ENCODE measurements around the gene HHAT. TPM values are rescaled to one million over a fixed set of nuclear protein-coding genes. Genes with fewer than 3 reads are reported as not detected.

Gene HHAT
- total RNA-seq, 1 donor from 2014 or later: 1.9 TPM

GRCh38 chr1:210504286-210504685 is 175.6 kb downstream of the HHAT start:
- intact Hi-C loops (cut with micrococcal nuclease): no loop called here
- DNase-seq: no peak
- no peak for ATAC-seq

DNA sequence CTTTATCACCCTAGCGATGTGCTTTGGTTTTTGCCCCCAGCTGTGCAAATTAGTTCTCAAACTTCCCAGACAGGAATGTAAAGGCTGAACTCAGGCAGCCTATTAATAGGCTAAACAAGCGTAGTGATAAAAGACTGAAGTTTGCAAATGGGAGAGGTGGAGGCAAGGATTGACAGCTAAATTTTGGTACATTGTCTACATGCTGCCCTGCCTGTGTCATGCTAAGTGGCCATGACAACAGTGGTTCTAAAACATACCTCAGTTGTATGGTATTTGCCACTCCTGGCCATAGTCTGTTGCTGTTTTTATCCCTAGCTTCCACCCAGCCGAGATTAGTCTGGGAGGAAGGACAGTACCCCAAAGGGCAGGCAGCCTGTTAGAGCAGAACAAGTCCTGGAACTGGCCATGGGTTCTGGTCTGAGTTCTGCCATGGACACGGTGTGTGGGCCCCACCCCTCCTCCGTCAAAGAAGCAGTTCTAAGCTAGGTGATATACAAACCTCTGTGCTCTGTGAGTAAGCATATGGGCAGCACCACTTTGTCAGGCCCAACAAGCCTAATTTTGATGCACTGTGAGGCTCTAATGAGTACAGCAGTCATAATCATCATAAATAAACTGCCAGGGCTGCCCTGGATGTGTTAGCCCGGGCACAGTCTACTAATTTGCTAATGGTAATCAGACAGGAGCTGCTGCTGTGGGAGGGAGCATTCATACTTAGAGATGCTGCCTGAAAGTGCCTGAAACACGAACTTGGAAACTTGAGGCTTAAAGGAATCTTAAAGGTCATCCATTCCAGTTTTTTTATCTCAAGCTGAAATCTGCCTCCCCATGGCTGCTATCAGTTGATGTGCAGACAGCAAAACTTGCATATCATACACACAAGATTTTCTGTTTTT is 177.1 kb downstream of the HHAT start:
- DNase-seq: no peak
- intact Hi-C loops (cut with micrococcal nuclease): no loop called here

DNA sequence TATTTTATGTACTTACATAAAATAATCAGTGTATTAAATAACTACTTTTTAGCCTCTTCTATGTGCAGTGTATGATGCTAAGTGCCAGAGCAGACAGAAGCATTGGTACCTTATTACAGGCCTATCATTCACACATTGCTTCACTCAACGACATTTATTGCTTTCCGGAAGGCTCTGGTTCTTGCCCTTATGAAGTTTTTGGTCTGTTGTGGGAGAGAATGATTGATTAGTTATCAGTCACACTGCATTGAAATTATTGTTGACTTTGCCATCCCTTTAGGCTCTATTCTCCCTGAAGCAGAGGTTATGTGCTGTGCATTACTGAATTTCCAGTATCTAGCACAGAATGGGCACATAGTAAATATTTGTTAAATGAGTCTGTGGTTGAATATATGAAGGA is 178.0 kb downstream of the HHAT start:
- intact Hi-C loops (cut with micrococcal nuclease): no loop called here
- ATAC-seq: no peak

More for the DNA sequence above, 177.1 kb downstream of the HHAT start:
- ATAC-seq: peak; percentile 96

DNA sequence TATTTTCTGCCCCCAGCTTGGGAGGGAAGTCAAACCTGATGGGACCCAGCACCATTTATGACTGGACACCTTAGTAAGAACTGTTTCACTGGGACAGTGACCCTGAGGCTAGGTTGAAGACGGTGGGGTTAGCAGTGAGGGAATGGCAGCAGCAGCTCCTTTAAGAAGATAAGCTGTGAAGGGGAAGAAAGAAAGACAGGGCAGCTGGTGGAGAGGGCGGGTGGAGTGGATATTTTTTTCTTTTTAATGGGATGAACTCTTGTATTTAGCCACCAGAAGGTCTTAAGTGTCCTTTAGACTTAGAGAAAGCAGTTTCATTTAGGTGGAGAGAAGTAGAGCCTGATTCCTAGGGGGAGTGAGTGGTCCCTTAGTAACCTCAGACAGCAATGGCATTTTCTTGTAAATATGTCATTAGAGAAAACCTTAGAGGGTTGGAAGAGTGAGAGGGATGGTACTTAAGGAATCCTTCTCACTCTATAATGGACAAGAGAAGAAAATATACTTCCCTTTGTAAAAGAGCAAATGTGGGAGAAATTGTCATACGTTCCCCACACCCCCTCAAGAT is 187.5 kb downstream of the HHAT start:
- no peak for DNase-seq
- ATAC-seq: no peak
- intact Hi-C loops (cut with micrococcal nuclease): no loop called here

More for the DNA sequence above, 178.0 kb downstream of the HHAT start:
- no peak for DNase-seq

GRCh38 chr1:210516697-210517459 is 188.2 kb downstream of the HHAT start:
- intact Hi-C loops (cut with micrococcal nuclease): no loop called here
- ATAC-seq: no peak

GRCh38 chr1:210523830-210524229 is 195.1 kb downstream of the HHAT start:
- intact Hi-C loops (cut with micrococcal nuclease): no loop called here
- ATAC-seq: no peak
- no peak for DNase-seq

More at GRCh38 chr1:210516697-210517459, 188.2 kb downstream of the HHAT start:
- DNase-seq: no peak

DNA sequence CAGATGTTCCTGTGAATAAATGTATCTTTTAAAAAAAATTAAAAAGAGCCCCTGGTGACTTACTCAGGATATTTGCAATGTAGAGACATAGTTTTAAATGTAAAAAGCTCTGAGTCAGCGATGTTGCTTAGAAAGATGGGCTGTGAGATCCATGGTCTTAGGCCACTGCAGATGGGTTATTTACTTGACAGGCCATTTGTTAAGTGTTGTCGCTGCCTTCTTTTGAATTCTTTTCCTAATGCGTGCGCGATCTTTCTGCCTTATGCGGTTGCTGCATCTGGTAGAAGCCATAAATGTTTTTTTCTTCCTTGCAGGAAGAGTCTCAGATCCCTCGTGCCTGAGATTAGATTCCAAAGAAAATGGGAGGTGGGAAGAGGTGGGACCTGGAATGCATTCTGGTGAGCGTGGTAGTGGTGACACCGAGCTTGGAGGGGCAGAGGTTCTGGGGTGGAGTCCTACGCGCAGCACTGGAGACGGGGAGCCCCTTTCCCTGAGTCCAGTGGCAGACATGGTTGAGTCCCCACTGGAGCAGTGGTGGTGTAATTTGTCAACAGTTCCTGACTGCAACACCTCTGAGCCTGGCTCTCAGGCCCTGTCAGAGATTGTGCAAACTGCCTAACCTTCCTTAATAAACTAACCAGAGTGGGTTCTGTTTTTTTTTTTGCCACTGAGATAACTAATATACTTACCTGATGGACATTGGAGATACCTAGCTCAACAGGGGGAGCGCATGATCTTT is 197.2 kb downstream of the HHAT start:
- peak; percentile 59 for ATAC-seq
- no peak for DNase-seq

GRCh38 chr1:210527091-210527490 is 198.4 kb downstream of the HHAT start:
- DNase-seq (no peak), ATAC-seq (no peak)
- intact Hi-C loops (cut with micrococcal nuclease): no loop called here

More for the DNA sequence above, 197.2 kb downstream of the HHAT start:
- intact Hi-C loops (cut with micrococcal nuclease): no loop called here

- ATAC-seq: no peak
- no peak for DNase-seq
- intact Hi-C loops (cut with micrococcal nuclease): no loop called here
These were observed 202.9 kb downstream of the HHAT start for GRCh38 chr1:210531475-210532222.

DNA sequence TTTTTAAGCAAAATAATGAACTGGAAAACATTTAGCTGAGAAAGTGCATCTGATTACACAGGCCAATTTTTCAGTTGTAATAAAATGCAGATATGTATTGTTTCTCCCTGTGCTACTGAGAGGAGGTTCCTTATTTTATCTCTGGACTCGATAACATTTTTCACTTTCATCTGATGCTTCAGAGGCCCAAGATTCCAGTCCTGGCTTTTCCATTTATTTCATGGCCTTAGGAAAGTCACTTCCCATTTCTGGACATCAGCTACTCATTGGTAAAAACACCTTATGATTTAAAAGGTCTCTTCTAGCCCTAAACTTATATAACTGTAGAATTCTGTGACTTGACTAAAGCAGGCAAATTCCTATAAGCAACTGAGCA is 203.5 kb downstream of the HHAT start:
- intact Hi-C loops (cut with micrococcal nuclease): no loop called here
- ATAC-seq (no peak), DNase-seq (no peak)

DNA sequence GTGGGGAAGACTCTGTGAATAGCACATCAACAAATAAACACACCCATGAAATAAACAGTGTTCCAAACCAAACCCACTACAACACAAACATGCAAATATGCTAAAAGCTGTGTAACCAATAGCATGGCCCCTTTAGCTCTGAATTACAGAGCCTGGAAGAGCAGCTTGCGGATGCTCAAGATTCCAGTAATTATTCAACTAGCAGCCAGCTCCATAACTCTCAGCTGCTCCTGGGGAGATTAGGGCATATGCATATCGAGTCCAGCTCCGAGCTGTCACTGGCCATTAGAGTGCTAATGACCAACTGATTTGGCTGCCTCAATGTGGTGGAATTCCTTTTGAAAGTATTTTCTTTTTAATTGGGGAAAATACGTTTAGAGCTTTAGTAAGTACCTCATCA is 207.1 kb downstream of the HHAT start:
- intact Hi-C loops (cut with micrococcal nuclease): no loop called here
- ATAC-seq (no peak), DNase-seq (no peak)

- intact Hi-C loops (cut with micrococcal nuclease): no loop called here
- DNase-seq: no peak
- no peak for ATAC-seq
These were observed 207.7 kb downstream of the HHAT start for GRCh38 chr1:210536254-210536961.

DNA sequence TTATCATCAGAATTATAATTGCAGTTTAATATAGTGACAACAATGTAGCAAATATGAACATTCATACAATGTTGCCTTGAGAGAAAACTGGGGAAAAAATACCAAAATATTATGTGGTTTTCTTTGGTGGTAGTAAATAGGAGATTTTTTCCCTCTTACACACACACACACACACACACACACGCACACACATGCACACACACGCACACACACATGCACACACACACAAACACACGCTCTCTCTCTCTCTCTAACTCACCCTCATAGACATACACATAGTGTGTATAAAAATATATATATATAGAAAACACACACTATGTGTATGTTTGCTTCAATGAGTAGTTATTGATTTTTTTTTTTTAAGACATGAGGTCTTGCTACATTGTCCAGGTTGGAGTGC is 211.6 kb downstream of the HHAT start:
- intact Hi-C loops (cut with micrococcal nuclease): no loop called here
- no peak for ATAC-seq
- no peak for DNase-seq

DNA sequence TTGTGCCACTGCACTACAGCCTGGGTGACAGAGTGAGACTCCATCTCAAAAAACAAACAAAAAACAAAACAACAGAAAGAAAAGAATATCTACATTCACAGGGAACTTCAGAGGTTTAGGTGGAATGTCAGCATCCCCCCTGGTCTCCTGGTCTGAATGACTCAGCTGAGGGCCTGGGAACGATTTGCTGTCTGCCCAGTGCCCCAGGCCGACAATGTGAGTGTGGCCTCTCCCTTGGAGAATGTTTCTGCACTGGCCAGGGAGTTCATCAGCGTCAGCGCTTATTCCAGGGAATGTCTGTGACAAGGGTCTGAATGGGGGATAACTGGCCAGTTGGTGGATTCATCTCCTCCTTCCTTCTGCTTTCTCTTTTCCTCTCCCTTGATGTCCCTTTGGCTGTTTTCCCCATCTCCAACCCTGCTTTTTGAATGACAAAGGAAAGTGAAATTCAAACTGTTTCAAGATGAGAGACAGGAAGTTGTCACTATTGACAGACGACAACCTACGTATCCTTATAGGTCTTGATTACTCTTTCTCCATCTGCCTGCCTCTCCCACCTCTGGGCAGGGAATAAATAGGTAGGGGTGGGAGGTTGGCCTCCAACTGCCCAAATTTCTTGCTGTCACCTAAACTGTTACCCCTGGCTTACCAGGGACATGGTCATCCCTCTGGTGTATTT is 213.1 kb downstream of the HHAT start:
- no peak for DNase-seq
- ATAC-seq: no peak
- intact Hi-C loops (cut with micrococcal nuclease): no loop called here

GRCh38 chr1:210551899-210552298 is 223.2 kb downstream of the HHAT start:
- ATAC-seq: no peak
- intact Hi-C loops (cut with micrococcal nuclease): no loop called here
- no peak for DNase-seq

GRCh38 chr1:210553711-210554110 is 225.0 kb downstream of the HHAT start:
- intact Hi-C loops (cut with micrococcal nuclease): no loop called here
- DNase-seq: no peak
- no peak for ATAC-seq

DNA sequence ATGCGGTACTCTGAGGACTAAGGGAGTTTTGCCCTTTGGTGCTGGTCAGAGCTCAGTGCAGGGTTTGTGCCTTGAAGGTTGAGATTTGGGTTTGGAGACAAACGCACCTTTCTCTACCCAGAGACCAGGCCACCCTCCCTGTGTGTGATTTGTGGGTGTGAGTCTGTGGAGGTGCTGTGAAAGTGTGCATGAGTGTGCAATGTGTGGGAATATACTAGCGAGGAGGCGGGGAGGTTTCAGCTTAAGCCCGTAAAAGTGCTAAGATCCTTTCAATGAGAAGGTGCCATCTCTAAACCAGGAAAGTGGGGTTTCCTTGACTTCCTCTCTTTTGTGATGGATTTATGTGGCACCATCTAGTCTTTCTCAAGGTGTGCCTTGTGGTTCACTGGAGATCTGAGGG is 225.7 kb downstream of the HHAT start:
- intact Hi-C loops (cut with micrococcal nuclease): no loop called here
- DNase-seq (no peak), ATAC-seq (no peak)

GRCh38 chr1:210556475-210556874 is 227.8 kb downstream of the HHAT start:
- ATAC-seq: no peak
- intact Hi-C loops (cut with micrococcal nuclease): no loop called here
- DNase-seq: no peak
